ENCODE measurements around the gene ITFG1. TPM values are rescaled to one million over a fixed set of nuclear protein-coding genes. Genes with fewer than 3 reads are reported as not detected.
A peak's percentile ranks its signal among the peaks of the same experiment; 100 is the strongest.

ITFG1 gene
- polyA plus RNA-seq, 3 donors: 28.9 to 62.5 (median 35.3) TPM

DNA sequence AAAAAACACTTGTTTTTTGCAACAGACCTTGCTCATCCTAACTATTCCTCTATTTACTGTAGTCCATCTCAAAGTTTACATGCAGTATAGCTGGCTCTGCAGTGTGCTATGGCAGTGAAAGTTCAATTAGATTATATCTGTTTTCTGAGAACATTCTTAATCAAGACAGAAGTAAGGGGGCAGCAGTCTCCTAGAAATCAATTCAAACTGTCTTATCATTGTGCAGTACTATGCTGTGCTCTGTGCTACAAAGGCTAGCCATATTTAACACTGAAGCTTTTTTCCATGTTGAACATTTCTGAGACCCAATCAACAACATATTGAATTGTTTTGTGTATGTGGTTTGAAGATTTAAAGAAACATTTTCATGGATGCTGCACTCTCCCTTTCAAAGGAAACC, 328.6 kb downstream of the ITFG1 start:
- H3K9me3 Mint-ChIP-seq: no peaks in the 10 kb centered on the region
- no peak overlapping the region for H3K27ac Mint-ChIP-seq
- H2AFZ ChIP-seq (ENCODE audit: insufficient read depth, low read depth, low read length, poor library complexity, severe bottlenecking): no peak overlapping the region
- no peaks in the 10 kb centered on the region for H3K27me3 Mint-ChIP-seq (ENCODE audit: low read depth in 3 of 3)
- no peaks in the 10 kb centered on the region for H4K20me1 ChIP-seq (ENCODE audit: insufficient read depth, low read length)
- intact Hi-C loops (cut with micrococcal nuclease): no loop called here
- peaks cover 6 to 11% of the 10 kb centered on the region in 2 donors for H3K4me1 ChIP-seq (ENCODE audit: control insufficient read depth in 1 of 2, insufficient read depth in 2 of 2, low read length in 2 of 2)
- no peak overlapping the region for H3K4me3 ChIP-seq (replicated peaks in 1 of 3; ENCODE audit: low read depth in 2 of 3, low read length in 3 of 3)
- H3K9me3 ChIP-seq (replicated peaks in 1 of 2; ENCODE audit: control insufficient read depth in 1 of 2, insufficient read depth in 1 of 2, low read length in 2 of 2): no peaks in the 10 kb centered on the region
- H3K9ac ChIP-seq (ENCODE audit: insufficient read depth, low read length, poor library complexity, severe bottlenecking): no peak overlapping the region
- H3K36me3 ChIP-seq (replicated peaks in 1 of 2; ENCODE audit: control insufficient read depth in 1 of 2, insufficient read depth in 2 of 2, low read length in 2 of 2): peaks cover 0 to 11% of the 10 kb centered on the region in 2 donors
- TF ChIP-seq CTCF (IDR thresholded peaks at IDR 0.05): no peak
- DNase-seq: no peak
- peaks cover 10% of the 10 kb centered on the region for H3K4me1 Mint-ChIP-seq
- no peaks in the 10 kb centered on the region for H3K27me3 ChIP-seq (ENCODE audit: control insufficient read depth in 2 of 2, insufficient read depth in 2 of 2, low read length in 2 of 2)
- peaks cover 13 to 19% of the 10 kb centered on the region in 2 donors for H3K36me3 Mint-ChIP-seq
- H3K79me2 ChIP-seq (ENCODE audit: insufficient read depth, low read length): peaks cover 59% of the 10 kb centered on the region
- no peak overlapping the region for H3K4me2 ChIP-seq (replicated peaks; ENCODE audit: extremely low read depth, low read length, poor library complexity, severe bottlenecking)
- H3K4me3 Mint-ChIP-seq: no peak overlapping the region
- no peak overlapping the region for H3K27ac ChIP-seq (ENCODE audit: low read depth in 1 of 2, low read length in 2 of 2)

DNA sequence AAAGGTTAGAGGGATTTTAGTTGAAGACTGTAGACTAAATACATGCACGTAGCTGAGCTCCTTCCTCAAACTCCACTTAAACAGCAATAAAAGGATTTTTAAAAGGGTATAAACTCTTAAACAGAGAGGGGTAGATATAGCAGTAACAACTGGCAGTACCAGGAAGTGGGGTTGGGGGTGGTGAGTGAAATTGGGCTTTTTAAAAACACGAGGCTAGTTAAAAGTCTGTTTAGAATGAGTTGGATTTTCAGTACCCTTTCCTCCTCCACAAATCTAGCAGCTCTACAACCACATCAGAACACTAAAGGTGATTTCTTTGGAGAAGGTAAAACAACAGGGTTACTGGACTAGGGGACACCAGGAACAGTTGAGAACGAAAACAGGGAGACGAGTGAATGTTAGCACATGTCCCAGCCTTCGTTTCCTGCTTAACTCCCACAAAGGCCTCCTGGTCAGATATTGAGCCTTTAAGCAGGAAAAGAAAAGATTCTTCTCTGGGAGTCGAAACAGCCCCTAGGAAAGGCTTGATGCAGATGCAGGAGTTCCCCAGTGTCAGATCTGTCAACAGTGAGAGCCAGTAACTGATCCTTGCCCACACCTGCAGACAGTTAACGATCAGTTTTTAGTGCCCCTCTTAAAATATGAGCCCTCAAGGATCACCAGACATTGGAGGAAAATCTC, 331.0 kb downstream of the ITFG1 start:
- peaks cover 16 to 30% of the 10 kb centered on the region in 2 donors for H3K36me3 Mint-ChIP-seq
- intact Hi-C loops (cut with micrococcal nuclease): no loop called here
- no peak for DNase-seq
- H3K4me3 ChIP-seq (replicated peaks in 1 of 3; ENCODE audit: low read depth in 2 of 3, low read length in 3 of 3): no peak overlapping the region
- no peaks in the 10 kb centered on the region for H3K9me3 Mint-ChIP-seq
- H3K27me3 Mint-ChIP-seq (ENCODE audit: low read depth in 3 of 3): peaks cover 0 to 2% (median 0%) of the 10 kb centered on the region in 3 donors
- H3K9ac ChIP-seq (ENCODE audit: insufficient read depth, low read length, poor library complexity, severe bottlenecking): no peak overlapping the region
- 89% methylated on average over 3 of the region's 7 CpGs for WGBS (ENCODE audit: insufficient coverage)
- H3K4me2 ChIP-seq (replicated peaks; ENCODE audit: extremely low read depth, low read length, poor library complexity, severe bottlenecking): no peak overlapping the region
- peaks cover 9% of the 10 kb centered on the region for H3K4me1 Mint-ChIP-seq
- no peak overlapping the region for H3K4me3 Mint-ChIP-seq
- H3K36me3 ChIP-seq (replicated peaks in 1 of 2; ENCODE audit: control insufficient read depth in 1 of 2, insufficient read depth in 2 of 2, low read length in 2 of 2): peaks cover 0 to 21% of the 10 kb centered on the region in 2 donors
- peaks cover 0 to 4% of the 10 kb centered on the region in 2 donors for H3K4me1 ChIP-seq (ENCODE audit: control insufficient read depth in 1 of 2, insufficient read depth in 2 of 2, low read length in 2 of 2)
- H3K27me3 ChIP-seq (ENCODE audit: control insufficient read depth in 2 of 2, insufficient read depth in 2 of 2, low read length in 2 of 2): no peaks in the 10 kb centered on the region
- no peak overlapping the region for H3K27ac ChIP-seq (ENCODE audit: low read depth in 1 of 2, low read length in 2 of 2)
- H2AFZ ChIP-seq (ENCODE audit: insufficient read depth, low read depth, low read length, poor library complexity, severe bottlenecking): no peak overlapping the region
- H4K20me1 ChIP-seq (ENCODE audit: insufficient read depth, low read length): no peaks in the 10 kb centered on the region
- peaks cover 36% of the 10 kb centered on the region for H3K79me2 ChIP-seq (ENCODE audit: insufficient read depth, low read length)
- no peaks in the 10 kb centered on the region for H3K9me3 ChIP-seq (replicated peaks in 1 of 2; ENCODE audit: control insufficient read depth in 1 of 2, insufficient read depth in 1 of 2, low read length in 2 of 2)
- peak overlapping the region in 1 of 7 donors; percentile 60 for H3K27ac Mint-ChIP-seq
- TF ChIP-seq CTCF (IDR thresholded peaks at IDR 0.05): no peak

All from CD14-positive monocyte (primary cell).